Esophagus muscularis mucosa (tissue), 4 donors: ENCODE data around the gene HIPK4. TPM values are rescaled to one million over a fixed set of nuclear protein-coding genes. Genes with fewer than 3 reads are reported as not detected.

Experiments used
- DNase-seq: peaks from one replicate; pipeline ENCODE4 v3.0.0-alpha.2; 2017; ENCODE audit errors: extremely low spot score
- H3K27ac ChIP-seq, 4 donors: fragments of 200-600 bp; sonication (generic); replicated peaks in 1 of 4; 1 replicate in 3 of 4; 2 replicates in 1 of 4; pipeline ENCODE4 v1.5.1; 2016 to 2019; ENCODE audit warnings: mild to moderate bottlenecking in 1 of 4
- H3K27me3 ChIP-seq, 4 donors: fragments of 200-600 bp; sonication (generic); one replicate each; pipeline versions ENCODE4 v1.5.1 to v1.6.0; 2016 to 2019
- H3K36me3 ChIP-seq, 4 donors: fragments of 200-600 bp; sonication (generic); one replicate each; pipeline ENCODE4 v1.5.1; 2016 to 2019
- H3K4me1 ChIP-seq, 4 donors: fragments of 200-600 bp; sonication (generic); one replicate each; pipeline ENCODE4 v1.5.1; 2016 to 2019
- H3K4me3 ChIP-seq, 4 donors: fragments of 200-600 bp; sonication (generic); 1 replicate in 2 of 4; 2 replicates in 2 of 4; pipeline ENCODE4 v1.5.1; 2016 to 2019; ENCODE audit warnings: mild to moderate bottlenecking in 4 of 4, moderate library complexity in 1 of 4
- H3K9me3 ChIP-seq, 4 donors: fragments of 200-600 bp; sonication (generic); 1 replicate in 3 of 4; 2 replicates in 1 of 4; pipeline ENCODE4 v1.5.1; 2016 to 2019
- CTCF ChIP-seq, 3 experiments: fragments of 200-600 bp in 2 of 3; fragments of 450-650 bp in 1 of 3; sonication (generic) in 2 of 3; IDR thresholded peaks; one replicate each; pipeline ENCODE4 v1.5.1; 2017 to 2019; ENCODE audit warnings: antibody characterized with exemption in 3 of 3, mild to moderate bottlenecking in 2 of 3, moderate library complexity in 1 of 3
- EP300 ChIP-seq: sonication (generic); formaldehyde crosslinking; IDR thresholded peaks from one replicate; pipeline ENCODE4 v1.6.1; 2017; ENCODE audit warnings: antibody characterized with exemption
- POLR2A ChIP-seq: fragments of 450-650 bp; IDR thresholded peaks from one replicate; pipeline ENCODE4 v1.6.1; 2017; ENCODE audit warnings: antibody characterized with exemption, moderate library complexity, mild to moderate bottlenecking, low read depth
- POLR2AphosphoS5 ChIP-seq, 2 donors: sonication (generic); formaldehyde crosslinking; IDR thresholded peaks; one replicate each; pipeline ENCODE4 v1.6.1; 2017; ENCODE audit warnings: antibody characterized with exemption in 2 of 2
- WGBS: methylation state at CpG from one replicate; pipeline ENCODE4 v1.1.5; 2018; 5-methylcytosine and 5-hydroxymethylcytosine counted together
- intact Hi-C: fragments of 100-400 bp; cut with DNase I; formaldehyde crosslinking; loops from one replicate; pipeline ENCODE4 v1.15.1; 2023
- total RNA-seq, 4 donors: library from RNA; depleted of rRNA; stranded (reverse); fragments of >200 nt; gene quantifications; one replicate each; pipeline versions ENCODE4 v1.1.0 to v1.2.1, GENCODE V29; 2016

Gene HIPK4
- total RNA-seq, 4 donors from 2014 or later = under 0.01 to 0.63 (median 0.42) TPM

- H3K27ac ChIP-seq = no peak overlapping the region
- no peaks in the 10 kb centered on the region for H3K4me1 ChIP-seq
- intact Hi-C loops = no loop called here
- no peak for TF ChIP-seq POLR2AphosphoS5 (IDR thresholded peaks at IDR 0.05)
- no peak for TF ChIP-seq EP300
- no peak for TF ChIP-seq CTCF (IDR thresholded peaks at IDR 0.05)
- no peak for TF ChIP-seq POLR2A
- H3K36me3 ChIP-seq = peaks cover 0 to 26% (median 19%) of the 10 kb centered on the region in 4 donors
- no peak for DNase-seq
- no peaks in the 10 kb centered on the region for H3K9me3 ChIP-seq
- 87% methylated on average over 20 of the region's 28 CpGs for WGBS
- no peaks in the 10 kb centered on the region for H3K27me3 ChIP-seq
- H3K4me3 ChIP-seq = no peak overlapping the region
These were observed 6.2 kb downstream of the HIPK4 start for GRCh38 chr19:40383668-40384248.

GRCh38 chr19:40381321-40381720, 8.7 kb downstream of the HIPK4 start:
- 100% methylated on average over 2 of the region's 3 CpGs for WGBS
- H3K27me3 ChIP-seq = no peaks in the 10 kb centered on the region
- intact Hi-C loops = no loop called here
- H3K4me1 ChIP-seq = no peaks in the 10 kb centered on the region
- H3K4me3 ChIP-seq = no peak overlapping the region
- no peak for DNase-seq
- peaks cover 16 to 49% (median 42%) of the 10 kb centered on the region in 4 donors for H3K36me3 ChIP-seq
- H3K9me3 ChIP-seq = no peaks in the 10 kb centered on the region
- no peak for TF ChIP-seq EP300
- TF ChIP-seq POLR2AphosphoS5 (IDR thresholded peaks at IDR 0.05) = no peak
- TF ChIP-seq CTCF (IDR thresholded peaks at IDR 0.05) = no peak
- no peak for TF ChIP-seq POLR2A
- H3K27ac ChIP-seq = no peak overlapping the region

- no peak overlapping the region for H3K27ac ChIP-seq
- TF ChIP-seq EP300 = no peak
- TF ChIP-seq POLR2A = no peak
- TF ChIP-seq CTCF (IDR thresholded peaks at IDR 0.05) = no peak
- no peaks in the 10 kb centered on the region for H3K27me3 ChIP-seq
- peaks cover 17 to 58% (median 51%) of the 10 kb centered on the region in 4 donors for H3K36me3 ChIP-seq
- no peak overlapping the region for H3K4me3 ChIP-seq
- intact Hi-C loops = no loop called here
- H3K4me1 ChIP-seq = no peaks in the 10 kb centered on the region
- H3K9me3 ChIP-seq = no peaks in the 10 kb centered on the region
- WGBS = 88% methylated on average over 25 of the region's 37 CpGs
- DNase-seq = no peak
These were observed 9.6 kb downstream of the HIPK4 start for GRCh38 chr19:40380199-40381037.

GRCh38 chr19:40379446-40380198, 10.4 kb downstream of the HIPK4 start:
- DNase-seq = no peak
- Histone ChIP-seq H3K4me3 (no peak overlapping the region), H3K27ac (no peak overlapping the region), H3K27me3 (no peaks in the 10 kb centered on the region), H3K9me3 (no peaks in the 10 kb centered on the region), H3K36me3 (peaks cover 17 to 66% (median 59%) of the 10 kb centered on the region in 4 donors), H3K4me1 (no peaks in the 10 kb centered on the region)
- intact Hi-C loops = no loop called here
- WGBS = 76% methylated on average over 10 of the region's 11 CpGs
- TF ChIP-seq CTCF (IDR thresholded peaks at IDR 0.05) = no peak
- no peak for TF ChIP-seq POLR2AphosphoS5 (IDR thresholded peaks at IDR 0.05)
- no peak for TF ChIP-seq POLR2A
- no peak for TF ChIP-seq EP300
